GM12892 (cell line): ENCODE results near the gene SH3RF3.

Experiments used
- POLR2A ChIP-seq: IDR thresholded peaks from 2 replicates; pipeline ENCODE4 v1.6.1; 2011; ENCODE audit warnings: low read depth, low read length, control low read depth
- POLR2AphosphoS5 ChIP-seq: IDR thresholded peaks from 2 replicates; pipeline ENCODE4 v1.6.1; 2011; ENCODE audit warnings: low read depth, low read length, control low read depth

GRCh38 chr2:109521233-109522062 lies 392.4 kb downstream of the SH3RF3 start:
- no peak for TF ChIP-seq POLR2A
- TF ChIP-seq POLR2AphosphoS5: no peak
